Activated naive CD8-positive, alpha-beta T cell (primary cell): ENCODE measurements around the gene CEP89.
A peak's percentile ranks its signal among the peaks of the same experiment; 100 is the strongest.
"Not testable (repeated sequence)": the region's sequence is repeated elsewhere in the genome, so short reads cannot be mapped to it uniquely, and the experiment has no call there.

Experiments
- H3K27ac Mint-ChIP-seq: one replicate; pipeline ENCODE4 v1.8.0; 2021; ENCODE audit warnings: mixed read lengths
- H3K27me3 Mint-ChIP-seq: one replicate; pipeline ENCODE4 v1.8.0; 2021; ENCODE audit warnings: mixed read lengths
- H3K36me3 Mint-ChIP-seq: one replicate; pipeline ENCODE4 v1.8.0; 2021; ENCODE audit warnings: mixed read lengths
- H3K4me1 Mint-ChIP-seq: one replicate; pipeline ENCODE4 v1.8.0; 2021; ENCODE audit warnings: low read depth, mixed read lengths
- H3K4me3 Mint-ChIP-seq: one replicate; pipeline ENCODE4 v1.8.0; 2021; ENCODE audit warnings: mild to moderate bottlenecking, mixed read lengths
- H3K9me3 Mint-ChIP-seq: one replicate; pipeline ENCODE4 v1.8.0; 2021; ENCODE audit warnings: low read depth, mixed read lengths

CEP89 gene

DNA sequence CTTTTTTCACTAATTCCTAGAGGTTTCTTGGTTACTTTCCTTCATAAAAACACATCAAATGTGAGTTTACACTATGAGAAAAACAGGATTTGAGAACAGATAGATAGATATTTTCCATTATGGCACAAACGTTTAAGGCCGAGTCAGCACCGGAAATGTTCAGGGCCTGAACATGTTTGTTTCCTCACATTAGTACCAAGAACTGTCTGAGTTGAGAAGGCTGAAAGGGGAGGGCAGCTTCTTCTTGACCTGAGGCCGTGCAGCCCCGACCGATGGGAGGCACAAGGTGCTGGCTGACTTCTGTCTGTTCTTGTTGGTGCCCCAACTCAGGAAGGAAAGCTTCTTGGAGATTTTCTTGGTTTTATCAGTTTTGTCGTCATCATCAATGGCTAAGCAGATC lies 8.0 kb upstream of the CEP89 start:
- not testable (repeated sequence) for H3K4me3 Mint-ChIP-seq, H3K27ac Mint-ChIP-seq, H3K9me3 Mint-ChIP-seq, H3K4me1 Mint-ChIP-seq, H3K27me3 Mint-ChIP-seq, H3K36me3 Mint-ChIP-seq

DNA sequence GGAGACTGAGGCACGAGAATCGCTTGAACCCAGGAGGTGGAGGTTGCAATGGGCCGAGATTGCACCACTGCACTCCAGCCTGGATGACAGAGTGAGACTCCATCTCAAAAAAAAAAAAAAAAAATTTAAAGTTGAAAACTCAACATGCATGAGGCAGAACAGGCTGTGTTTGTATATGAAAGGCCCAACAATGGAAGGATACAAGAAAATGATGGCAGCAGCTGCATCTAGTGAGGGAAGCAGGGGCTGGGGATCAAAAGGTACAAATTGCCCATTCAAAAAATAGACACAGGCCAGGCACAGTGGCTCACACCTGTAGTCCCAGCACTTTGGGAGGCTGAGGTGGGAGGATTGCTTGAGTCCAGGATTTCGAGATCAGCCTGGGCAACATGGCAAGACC lies 6.1 kb upstream of the CEP89 start:
- H3K27me3 Mint-ChIP-seq, H3K9me3 Mint-ChIP-seq, H3K4me1 Mint-ChIP-seq, H3K4me3 Mint-ChIP-seq, H3K27ac Mint-ChIP-seq, H3K36me3 Mint-ChIP-seq: not testable (repeated sequence)

GRCh38 chr19:32977280-32977679 lies 5.5 kb upstream of the CEP89 start:
- H3K27me3 Mint-ChIP-seq: no peaks in the 10 kb centered on the region
- H3K4me1 Mint-ChIP-seq: no peaks in the 10 kb centered on the region
- H3K4me3 Mint-ChIP-seq: no peak overlapping the region
- H3K27ac Mint-ChIP-seq: no peak overlapping the region
- no peaks in the 10 kb centered on the region for H3K9me3 Mint-ChIP-seq
- H3K36me3 Mint-ChIP-seq: no peaks in the 10 kb centered on the region

GRCh38 chr19:32976223-32976805 lies 4.6 kb upstream of the CEP89 start:
- H3K36me3 Mint-ChIP-seq: no peaks in the 10 kb centered on the region
- no peaks in the 10 kb centered on the region for H3K9me3 Mint-ChIP-seq
- no peaks in the 10 kb centered on the region for H3K27me3 Mint-ChIP-seq
- no peak overlapping the region for H3K4me3 Mint-ChIP-seq
- H3K27ac Mint-ChIP-seq: no peak overlapping the region
- peaks cover 6% of the 10 kb centered on the region for H3K4me1 Mint-ChIP-seq

GRCh38 chr19:32971012-32971595 lies 654 bp downstream of the CEP89 start:
- Mint-ChIP-seq H3K27ac (peak overlapping the region; percentile 73), H3K4me1 (peaks cover 13% of the 10 kb centered on the region), H3K9me3 (no peaks in the 10 kb centered on the region), H3K27me3 (no peaks in the 10 kb centered on the region), H3K36me3 (peaks cover 3% of the 10 kb centered on the region), H3K4me3 (peak overlapping the region; percentile 99)

DNA sequence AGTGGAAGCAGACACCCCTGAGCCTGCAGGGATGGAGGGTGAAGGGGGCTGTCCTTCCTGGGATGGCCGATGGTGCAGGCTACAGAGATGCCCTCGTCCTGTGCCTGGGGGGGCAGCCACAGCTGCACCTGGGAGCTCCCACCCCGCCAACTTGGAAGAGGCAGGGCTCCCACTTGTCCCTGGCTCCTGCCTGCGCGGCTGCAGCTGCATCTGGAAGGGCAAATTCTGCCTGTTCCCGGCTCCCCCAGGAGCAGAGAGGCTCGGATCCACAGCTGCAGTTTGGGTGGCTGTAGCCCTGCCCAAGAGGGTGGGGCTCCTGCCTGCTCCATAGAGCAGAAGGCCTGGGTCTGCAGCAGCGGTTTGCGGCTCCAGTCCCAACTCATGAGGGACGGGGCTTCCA lies 2.2 kb downstream of the CEP89 start:
- peak overlapping the region; percentile 24 for H3K4me3 Mint-ChIP-seq
- no peak overlapping the region for H3K27ac Mint-ChIP-seq
- H3K9me3 Mint-ChIP-seq: no peaks in the 10 kb centered on the region
- no peaks in the 10 kb centered on the region for H3K27me3 Mint-ChIP-seq
- H3K36me3 Mint-ChIP-seq: peaks cover 3% of the 10 kb centered on the region
- H3K4me1 Mint-ChIP-seq: peaks cover 13% of the 10 kb centered on the region

DNA sequence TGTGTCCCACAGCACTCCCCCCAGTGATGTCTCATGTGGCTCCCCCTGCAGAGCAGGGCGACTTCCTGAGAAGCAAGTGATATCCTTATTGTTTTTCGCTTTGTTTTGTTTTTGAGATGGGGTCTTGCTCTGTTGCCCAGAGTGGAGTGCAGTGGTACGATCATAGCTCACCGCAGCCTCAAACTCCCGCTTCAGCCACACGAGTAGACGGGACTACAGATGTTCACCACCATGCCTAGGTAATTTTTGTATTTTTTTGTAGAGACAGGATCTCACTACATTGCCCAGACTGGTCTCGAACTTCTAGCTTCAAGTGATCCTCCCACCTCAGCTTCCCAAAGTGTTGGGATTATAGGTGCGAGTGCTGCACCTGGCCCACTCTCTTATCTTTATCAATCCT lies 5.0 kb downstream of the CEP89 start:
- Mint-ChIP-seq H3K4me1 (peaks cover 9% of the 10 kb centered on the region), H3K27me3 (no peaks in the 10 kb centered on the region), H3K4me3 (no peak overlapping the region), H3K27ac (no peak overlapping the region), H3K36me3 (peaks cover 11% of the 10 kb centered on the region), H3K9me3 (no peaks in the 10 kb centered on the region)

DNA sequence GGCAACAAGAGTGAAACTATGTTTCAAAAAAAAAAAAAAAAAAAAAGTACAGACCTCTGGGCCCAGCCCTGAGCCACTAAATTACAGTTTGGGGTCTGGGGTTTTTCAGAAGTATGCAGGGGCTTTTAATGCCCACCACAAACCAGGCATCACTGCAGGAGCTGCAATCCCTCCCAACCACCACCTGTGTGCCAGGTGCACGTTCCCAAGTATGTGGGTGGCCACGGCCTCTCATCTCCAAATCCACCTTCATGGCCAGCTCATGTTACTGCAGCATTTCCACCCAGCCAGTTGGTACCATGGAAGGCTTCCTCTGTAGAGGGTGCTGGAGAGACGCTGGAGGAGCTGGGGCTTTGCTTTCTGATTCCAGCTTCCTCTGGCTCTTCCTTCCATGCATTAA lies 26.5 kb downstream of the CEP89 start:
- no peak overlapping the region for H3K4me3 Mint-ChIP-seq
- H3K27ac Mint-ChIP-seq: no peak overlapping the region
- no peaks in the 10 kb centered on the region for H3K27me3 Mint-ChIP-seq
- peaks cover 39% of the 10 kb centered on the region for H3K36me3 Mint-ChIP-seq
- H3K4me1 Mint-ChIP-seq: no peaks in the 10 kb centered on the region
- H3K9me3 Mint-ChIP-seq: no peaks in the 10 kb centered on the region

- H3K27ac Mint-ChIP-seq, H3K9me3 Mint-ChIP-seq, H3K4me3 Mint-ChIP-seq, H3K27me3 Mint-ChIP-seq, H3K4me1 Mint-ChIP-seq: not testable (repeated sequence)
- H3K36me3 Mint-ChIP-seq: peaks cover 25% of the 10 kb centered on the region
These were observed 30.5 kb downstream of the CEP89 start for GRCh38 chr19:32941273-32941672.

- Mint-ChIP-seq H3K4me3 (no peak overlapping the region), H3K27ac (no peak overlapping the region), H3K27me3 (no peaks in the 10 kb centered on the region), H3K4me1 (no peaks in the 10 kb centered on the region), H3K36me3 (peaks cover 12% of the 10 kb centered on the region), H3K9me3 (no peaks in the 10 kb centered on the region)
These were observed 35.7 kb downstream of the CEP89 start for GRCh38 chr19:32936065-32936464.

GRCh38 chr19:32935629-32936028 lies 36.1 kb downstream of the CEP89 start:
- Mint-ChIP-seq H3K9me3 (no peaks in the 10 kb centered on the region), H3K36me3 (peaks cover 12% of the 10 kb centered on the region), H3K27ac (no peak overlapping the region), H3K27me3 (no peaks in the 10 kb centered on the region), H3K4me3 (no peak overlapping the region), H3K4me1 (no peaks in the 10 kb centered on the region)

GRCh38 chr19:32933571-32933970 lies 38.2 kb downstream of the CEP89 start:
- Mint-ChIP-seq H3K4me1 (no peaks in the 10 kb centered on the region), H3K27me3 (no peaks in the 10 kb centered on the region), H3K9me3 (peaks cover 3% of the 10 kb centered on the region), H3K36me3 (peaks cover 19% of the 10 kb centered on the region), H3K4me3 (no peak overlapping the region), H3K27ac (no peak overlapping the region)

- H3K27me3 Mint-ChIP-seq: no peaks in the 10 kb centered on the region
- H3K36me3 Mint-ChIP-seq: peaks cover 21% of the 10 kb centered on the region
- H3K27ac Mint-ChIP-seq: no peak overlapping the region
- H3K9me3 Mint-ChIP-seq: peaks cover 7% of the 10 kb centered on the region
- no peaks in the 10 kb centered on the region for H3K4me1 Mint-ChIP-seq
- no peak overlapping the region for H3K4me3 Mint-ChIP-seq
These were observed 41.2 kb downstream of the CEP89 start for GRCh38 chr19:32930567-32930966.

GRCh38 chr19:32928806-32929205 lies 43.0 kb downstream of the CEP89 start:
- no peak overlapping the region for H3K4me3 Mint-ChIP-seq
- no peaks in the 10 kb centered on the region for H3K4me1 Mint-ChIP-seq
- H3K9me3 Mint-ChIP-seq: peaks cover 7% of the 10 kb centered on the region
- H3K36me3 Mint-ChIP-seq: peaks cover 21% of the 10 kb centered on the region
- no peaks in the 10 kb centered on the region for H3K27me3 Mint-ChIP-seq
- H3K27ac Mint-ChIP-seq: no peak overlapping the region

GRCh38 chr19:32924200-32924599 lies 47.6 kb downstream of the CEP89 start:
- H3K4me3 Mint-ChIP-seq: no peak overlapping the region
- no peak overlapping the region for H3K27ac Mint-ChIP-seq
- H3K36me3 Mint-ChIP-seq: peaks cover 16% of the 10 kb centered on the region
- no peaks in the 10 kb centered on the region for H3K4me1 Mint-ChIP-seq
- no peaks in the 10 kb centered on the region for H3K27me3 Mint-ChIP-seq
- H3K9me3 Mint-ChIP-seq: peaks cover 7% of the 10 kb centered on the region

- peaks cover 2% of the 10 kb centered on the region for H3K4me1 Mint-ChIP-seq
- no peaks in the 10 kb centered on the region for H3K9me3 Mint-ChIP-seq
- H3K27ac Mint-ChIP-seq: no peak overlapping the region
- H3K4me3 Mint-ChIP-seq: no peak overlapping the region
- peaks cover 4% of the 10 kb centered on the region for H3K36me3 Mint-ChIP-seq
- no peaks in the 10 kb centered on the region for H3K27me3 Mint-ChIP-seq
These were observed 50.1 kb downstream of the CEP89 start for GRCh38 chr19:32921624-32922023.
